ENCODE results near the gene PNPT1. TPM values are rescaled to one million over a fixed set of nuclear protein-coding genes. Genes with fewer than 3 reads are reported as not detected.

Gene PNPT1
- total and polyA plus RNA-seq, 2 donors (not counting 3 experiments of a cell fraction or from before 2014, with no cell fraction given): 6.6 to 32.4 TPM

- H3K4me2 ChIP-seq (ENCODE audit: insufficient read depth, low read length): no peak overlapping the region
- no peak overlapping the region for H2AFZ ChIP-seq (ENCODE audit: low read depth, low read length)
- DNase-seq (ENCODE audit: low read depth, low spot score) (no peak), FAIRE-seq (peak; percentile 4)
- no peak overlapping the region for H3K27ac ChIP-seq (ENCODE audit: insufficient read depth, low read depth, low read length)
- no peak overlapping the region for H3K4me3 ChIP-seq (replicated peaks in 1 of 3; ENCODE audit: insufficient read depth in 1 of 3, low read depth in 1 of 3, low read length in 3 of 3)
- no peaks in the 10 kb centered on the region for H3K36me3 ChIP-seq (ENCODE audit: control insufficient read depth in 2 of 2, extremely low read depth in 1 of 2, insufficient read depth in 2 of 2, low read length in 2 of 2)
- no peaks in the 10 kb centered on the region for H3K79me2 ChIP-seq (ENCODE audit: control insufficient read depth, insufficient read depth, low read length)
- no peak overlapping the region for H3K9ac ChIP-seq (replicated peaks; ENCODE audit: extremely low read depth, insufficient read depth, low read length)
- H3K9me3 ChIP-seq (replicated peaks; ENCODE audit: control insufficient read depth, insufficient read depth, low read length): no peaks in the 10 kb centered on the region
- TF ChIP-seq GATA2 (IDR thresholded peaks at IDR 0.05; ENCODE audit: insufficient read depth, insufficient read length, low read depth, low read length) (no peak), MYC (IDR thresholded peaks at IDR 0.05; ENCODE audit: low read depth, low read length) (no peak), EZH2 (IDR thresholded peaks at IDR 0.05; ENCODE audit: borderline replicate concordance, low read depth, low read length, severe bottlenecking) (no peak), POLR2A (IDR thresholded peaks at IDR 0.05; ENCODE audit: low read depth, low read length) (no peak), JUN (IDR thresholded peaks at IDR 0.05; ENCODE audit: borderline replicate concordance, insufficient read depth, insufficient read length, low read depth) (no peak), FOS (IDR thresholded peaks at IDR 0.05; ENCODE audit: borderline replicate concordance, insufficient read depth, low read length) (no peak), CTCF (IDR thresholded peaks at IDR 0.05; ENCODE audit: extremely low read depth in 1 of 2, insufficient read depth in 1 of 2, low read depth in 1 of 2, low read length in 2 of 2) (no peak), POLR2AphosphoS5 (IDR thresholded peaks at IDR 0.05; ENCODE audit: insufficient read depth, low read depth, low read length) (no peak)
- TF ChIP-seq, protein P1, sequence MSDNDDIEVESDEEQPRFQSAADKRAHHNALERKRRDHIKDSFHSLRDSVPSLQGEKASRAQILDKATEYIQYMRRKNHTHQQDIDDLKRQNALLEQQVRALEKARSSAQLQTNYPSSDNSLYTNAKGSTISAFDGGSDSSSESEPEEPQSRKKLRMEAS (IDR thresholded peaks at IDR 0.05; ENCODE audit: insufficient read depth, insufficient read length): no peak
- ChIA-PET CTCF (interaction anchor here (2.0 kb wide), 1 partner anchor 8 kb away, joined by 7 read pairs; no protein-coding TSS in a partner anchor), POLR2A (no interaction called here)
- H3K9me1 ChIP-seq (replicated peaks; ENCODE audit: control insufficient read depth, extremely low read depth, insufficient read depth, low read length): no peaks in the 10 kb centered on the region
- H3K27me3 ChIP-seq (ENCODE audit: control insufficient read depth in 2 of 2, insufficient read depth in 2 of 2, low read length in 2 of 2): peaks cover 0 to 4% of the 10 kb centered on the region in 2 experiments
- no peaks in the 10 kb centered on the region for H4K20me1 ChIP-seq (replicated peaks; ENCODE audit: control insufficient read depth, extremely low read depth, insufficient read depth, low read length)
- dilution Hi-C loops (cut with MboI; ENCODE audit: extremely low pct_ligation_motif_present, low sequenced_read_pairs): no loop called here
- H3K4me1 ChIP-seq (ENCODE audit: control insufficient read depth, extremely low read depth, insufficient read depth, low read length): no peaks in the 10 kb centered on the region
- no TSS peak for BruUV-seq (replicated peaks)
- intact Hi-C loops (cut with micrococcal nuclease): loop anchor here (10.0 kb wide), 1 partner anchor 1035 kb away; no protein-coding TSS in a partner anchor
These were observed 16.4 kb upstream of the PNPT1 start for GRCh38 chr2:55710025-55710424.
